ENCODE measurements around the gene SEC22C.

DNA sequence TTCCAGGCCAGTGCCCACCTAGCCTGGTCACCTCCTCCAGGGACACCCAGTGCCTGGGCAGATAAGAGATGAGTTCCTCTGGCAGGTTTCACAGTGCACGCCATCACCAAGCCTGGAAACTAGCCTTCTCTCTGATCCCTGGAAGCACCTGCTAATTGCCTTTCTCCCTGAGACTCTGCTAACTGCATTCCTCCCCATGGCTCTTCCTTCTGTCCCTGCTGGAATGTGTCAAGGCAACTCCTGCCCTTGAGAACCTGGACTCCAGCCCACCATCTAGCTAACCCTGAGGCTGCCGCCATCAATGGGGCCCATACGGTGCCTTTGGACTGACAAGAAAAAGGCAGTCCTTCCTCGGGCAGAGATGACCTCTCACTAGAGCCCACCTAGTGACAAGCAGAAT is 60.9 kb downstream of the SEC22C start:
- TF ChIP-seq GATA2 (IDR thresholded peaks at IDR 0.05; ENCODE audit: low read depth, low read length): no peak
- TF ChIP-seq GATA3 (IDR thresholded peaks at IDR 0.05; ENCODE audit: low read depth, low read length): no peak

All from SH-SY5Y (cell line).